ENCODE data around the gene CYB561A3.

Gene CYB561A3

GRCh38 chr11:61367406-61367805, 5.7 kb upstream of the CYB561A3 start:
- TF ChIP-seq CTCF (conservative IDR thresholded peaks at IDR 0.05) = no peak
- H3K27ac ChIP-seq = peak overlapping the region; percentile 96

GRCh38 chr11:61364012-61364675, 2.5 kb upstream of the CYB561A3 start:
- TF ChIP-seq CTCF (conservative IDR thresholded peaks at IDR 0.05) = no peak
- H3K27ac ChIP-seq = peak overlapping the region; percentile 96

- H3K27ac ChIP-seq = peak overlapping the region; percentile 96
- TF ChIP-seq CTCF (conservative IDR thresholded peaks at IDR 0.05) = no peak
These were observed 827 bp upstream of the CYB561A3 start for GRCh38 chr11:61362542-61362875.

- no peak for TF ChIP-seq CTCF (conservative IDR thresholded peaks at IDR 0.05)
- peak overlapping the region; percentile 96 for H3K27ac ChIP-seq
These were observed 393 bp downstream of the CYB561A3 start for GRCh38 chr11:61361237-61361740.

GRCh38 chr11:61359516-61359915, 2.2 kb downstream of the CYB561A3 start:
- TF ChIP-seq CTCF (conservative IDR thresholded peaks at IDR 0.05) = no peak
- peak overlapping the region; percentile 96; the same call in 1 of the 2 replicates for H3K27ac ChIP-seq

GRCh38 chr11:61358566-61358965, 3.1 kb downstream of the CYB561A3 start:
- no peak for TF ChIP-seq CTCF (conservative IDR thresholded peaks at IDR 0.05)
- no peak overlapping the region for H3K27ac ChIP-seq

GRCh38 chr11:61357894-61358239, 3.8 kb downstream of the CYB561A3 start:
- H3K27ac ChIP-seq = no peak overlapping the region
- TF ChIP-seq CTCF (conservative IDR thresholded peaks at IDR 0.05) = no peak
